H9 (cell line): ENCODE measurements around the gene NT5C. TPM values are rescaled to one million over a fixed set of nuclear protein-coding genes. Genes with fewer than 3 reads are reported as not detected.

ENCODE experiments used
- DNase-seq: peaks from one replicate; pipeline ENCODE4 v3.0.0-alpha.2; 2017
- H2AFZ ChIP-seq: one replicate; pipeline ENCODE4 v1.6.1; 2013; ENCODE audit warnings: mild to moderate bottlenecking, low read length, control low read depth, moderate library complexity
- H2AK5ac ChIP-seq: 2 replicates; pipeline ENCODE4 v1.6.1; 2013; ENCODE audit warnings: low read length, control low read depth, mixed read lengths; ENCODE audit not compliant: insufficient read length
- H2BK120ac ChIP-seq: one replicate; pipeline ENCODE4 v1.6.1; 2013; ENCODE audit warnings: low read depth, mild to moderate bottlenecking, low read length, control low read depth, inconsistent platforms; ENCODE audit not compliant: poor library complexity, severe bottlenecking
- H2BK12ac ChIP-seq: 2 replicates; pipeline ENCODE4 v1.6.1; 2013; ENCODE audit warnings: low read length, control low read depth, mixed read lengths, low read depth; ENCODE audit not compliant: insufficient read length
- H2BK15ac ChIP-seq: 2 replicates; pipeline ENCODE4 v1.6.1; 2013; ENCODE audit warnings: low read depth, low read length, control low read depth
- H2BK20ac ChIP-seq: one replicate; pipeline ENCODE4 v1.6.1; 2013; ENCODE audit warnings: low read depth, mild to moderate bottlenecking, low read length, control low read depth, inconsistent platforms; ENCODE audit not compliant: poor library complexity, severe bottlenecking
- H2BK5ac ChIP-seq: 2 replicates; pipeline ENCODE4 v1.6.1; 2013; ENCODE audit warnings: low read length, control low read depth, mixed read lengths; ENCODE audit not compliant: insufficient read length
- H3K14ac ChIP-seq: 2 replicates; pipeline ENCODE4 v1.6.1; 2013; ENCODE audit warnings: low read length, control low read depth; ENCODE audit not compliant: insufficient read depth
- H3K18ac ChIP-seq: 2 replicates; pipeline ENCODE4 v1.6.1; 2013; ENCODE audit warnings: low read depth, mild to moderate bottlenecking, mixed read lengths, low read length, control low read depth; ENCODE audit not compliant: insufficient read length
- H3K23ac ChIP-seq: 2 replicates; pipeline ENCODE4 v1.6.1; 2013; ENCODE audit warnings: low read length, control low read depth, mixed read lengths, low read depth; ENCODE audit not compliant: insufficient read length
- H3K23me2 ChIP-seq: 2 replicates; pipeline ENCODE4 v1.6.1; 2013; ENCODE audit warnings: low read depth, mild to moderate bottlenecking, mixed read lengths, low read length, control low read depth; ENCODE audit not compliant: insufficient read length, poor library complexity, severe bottlenecking
- H3K27ac ChIP-seq: 2 replicates; pipeline ENCODE4 v1.5.1; 2013; ENCODE audit warnings: low read length, control low read depth, mixed read lengths, low read depth; ENCODE audit not compliant: insufficient read length
- H3K27me3 ChIP-seq: 2 replicates; pipeline ENCODE4 v1.6.1; 2013; ENCODE audit warnings: low read length, control low read depth, inconsistent platforms; ENCODE audit not compliant: insufficient read depth
- H3K4ac ChIP-seq: 2 replicates; pipeline ENCODE4 v1.6.1; 2013; ENCODE audit warnings: low read depth, mild to moderate bottlenecking, control low read depth, inconsistent platforms, low read length, moderate library complexity
- H3K4me1 ChIP-seq: 2 replicates; pipeline ENCODE4 v1.6.1; 2013; ENCODE audit warnings: low read length, control low read depth, inconsistent platforms; ENCODE audit not compliant: insufficient read depth
- H3K4me2 ChIP-seq: 2 replicates; pipeline ENCODE4 v1.6.1; 2013; ENCODE audit warnings: low read length, control low read depth, mixed read lengths; ENCODE audit not compliant: insufficient read length, insufficient read depth
- H3K56ac ChIP-seq: 2 replicates; pipeline ENCODE4 v1.6.1; 2013; ENCODE audit warnings: low read depth, mild to moderate bottlenecking, mixed read lengths, low read length, control low read depth; ENCODE audit not compliant: insufficient read length
- H3K79me1 ChIP-seq: 2 replicates; pipeline ENCODE4 v1.6.1; 2013; ENCODE audit warnings: low read depth, mild to moderate bottlenecking, moderate library complexity, low read length, control low read depth, inconsistent platforms; ENCODE audit not compliant: insufficient read depth, poor library complexity, severe bottlenecking
- H3K79me2 ChIP-seq: 2 replicates; pipeline ENCODE4 v1.6.1; 2013; ENCODE audit warnings: low read length, control low read depth, inconsistent platforms; ENCODE audit not compliant: insufficient read depth
- H3K9ac ChIP-seq: 2 replicates; pipeline ENCODE4 v1.6.1; 2013; ENCODE audit warnings: low read length, control low read depth, mixed read lengths; ENCODE audit not compliant: insufficient read length; ENCODE audit errors: extremely low read depth
- H3K9me3 ChIP-seq: one replicate; pipeline ENCODE4 v1.6.1; 2013; ENCODE audit warnings: low read depth, low read length, inconsistent platforms; ENCODE audit not compliant: control insufficient read depth
- H3T11ph ChIP-seq: one replicate; pipeline ENCODE4 v1.6.1; 2013; ENCODE audit warnings: mild to moderate bottlenecking, low read length, control low read depth, inconsistent platforms
- H4K20me1 ChIP-seq: one replicate; pipeline ENCODE4 v1.6.1; 2013; ENCODE audit not compliant: control insufficient read depth, insufficient read length, insufficient read depth
- H4K5ac ChIP-seq: 2 replicates; pipeline ENCODE4 v1.6.1; 2013; ENCODE audit warnings: low read depth, mild to moderate bottlenecking, mixed read lengths, low read length, control low read depth; ENCODE audit not compliant: insufficient read length
- H4K8ac ChIP-seq: replicated peaks from 2 replicates; pipeline ENCODE4 v1.6.1; 2013; ENCODE audit warnings: low read length, control low read depth, mixed read lengths, low read depth; ENCODE audit not compliant: insufficient read length
- H4K91ac ChIP-seq: 2 replicates; pipeline ENCODE4 v1.6.1; 2013; ENCODE audit warnings: low read depth, mild to moderate bottlenecking, moderate library complexity, mixed read lengths, low read length, control low read depth; ENCODE audit not compliant: insufficient read length
- H3K27ac Mint-ChIP-seq, 3 experiments: 2 replicates in 2 of 3; 3 replicates in 1 of 3; pipeline ENCODE4 v1.8.0; 2020 to 2021; ENCODE audit warnings: mixed read lengths in 3 of 3, mild to moderate bottlenecking in 1 of 3, moderate library complexity in 1 of 3
- H3K27me3 Mint-ChIP-seq: 2 replicates; pipeline ENCODE4 v1.8.0; 2021; ENCODE audit warnings: low read depth, mild to moderate bottlenecking, moderate library complexity, mixed read lengths
- H3K36me3 Mint-ChIP-seq, 3 experiments: 2 replicates in 2 of 3; 3 replicates in 1 of 3; pipeline ENCODE4 v1.8.0; 2020 to 2021; ENCODE audit warnings: low read depth in 3 of 3, mixed read lengths in 3 of 3; ENCODE audit not compliant: insufficient read depth in 1 of 3
- H3K4me1 Mint-ChIP-seq, 2 experiments: 2 replicates each; pipeline ENCODE4 v1.8.0; 2020; ENCODE audit warnings: mixed read lengths in 2 of 2
- H3K4me3 Mint-ChIP-seq, 2 experiments: 2 replicates in 1 of 2; 3 replicates in 1 of 2; pipeline ENCODE4 v1.8.0; 2020 to 2021; ENCODE audit warnings: mild to moderate bottlenecking in 2 of 2, mixed read lengths in 2 of 2, moderate library complexity in 1 of 2
- H3K9me3 Mint-ChIP-seq, 2 experiments: 2 replicates in 1 of 2; 3 replicates in 1 of 2; pipeline ENCODE4 v1.8.0; 2020; ENCODE audit warnings: mild to moderate bottlenecking in 2 of 2, mixed read lengths in 2 of 2, moderate library complexity in 1 of 2
- CTCF ChIP-seq: fragments of 200-600 bp; sonication (generic); conservative IDR thresholded peaks from 3 replicates; pipeline ENCODE4 v1.8.0; 2021; ENCODE audit warnings: antibody characterized with exemption, mild to moderate bottlenecking
- WGBS: extraction: QIAGEN DNeasy Blood & Tissue Kit; methylation state at CpG from one replicate; pipeline ENCODE4 v1.1.7; 2013; ENCODE audit warnings: missing lambda C conversion rate, low lambda C conversion rate, mixed read lengths; ENCODE audit not compliant: insufficient read length; ENCODE audit errors: extremely low coverage; 5-methylcytosine and 5-hydroxymethylcytosine counted together
- total RNA-seq: library from RNA; stranded (reverse); gene quantifications from 2 replicates; pipeline ENCODE4 v1.2.1, GENCODE V29; 2021

Gene NT5C
- total RNA-seq, 1 experiment from 2014 or later, result 77.7 TPM

- Histone ChIP-seq H3K56ac (no peak overlapping the region), H3K4me1 (no peaks in the 10 kb centered on the region), H3K4me2 (no peak overlapping the region), H3K27me3 (no peaks in the 10 kb centered on the region), H3K18ac (no peak overlapping the region), H4K91ac (no peak overlapping the region), H2AFZ (no peak overlapping the region), H3K79me2 (no peaks in the 10 kb centered on the region), H2BK12ac (no peak overlapping the region), H2BK15ac (no peak overlapping the region), H2BK5ac (no peak overlapping the region), H2AK5ac (no peak overlapping the region), H3K4ac (no peak overlapping the region), H4K5ac (no peak overlapping the region), H3K27ac (no peak overlapping the region), H4K8ac (peak overlapping the region; percentile 4), H3K14ac (no peak overlapping the region), H4K20me1 (peaks cover 4% of the 10 kb centered on the region), H3K9ac (no peak overlapping the region), H3K23ac (no peak overlapping the region), H3K23me2 (peaks cover 8% of the 10 kb centered on the region), H2BK120ac (no peak overlapping the region), H2BK20ac (no peak overlapping the region), H3T11ph (no peak overlapping the region), H3K9me3 (no peaks in the 10 kb centered on the region), H3K79me1 (no peaks in the 10 kb centered on the region)
- DNase-seq, result no peak
- no peaks in the 10 kb centered on the region; the same call in 1 of the 2 replicates for H3K27me3 Mint-ChIP-seq
- peak overlapping the region; percentile 14 to 64; a peak in 4 of 5 replicates for H3K4me3 Mint-ChIP-seq
- no peaks in the 10 kb centered on the region for H3K9me3 Mint-ChIP-seq
- no peak for TF ChIP-seq CTCF
- H3K36me3 Mint-ChIP-seq, result peaks cover 6 to 20% (median 17%) of the 10 kb centered on the region in 3 experiments
- H3K4me1 Mint-ChIP-seq, result peaks cover 12 to 17% of the 10 kb centered on the region in 2 experiments
- no CpG with 5 or more reads among the region's 9 CpGs for WGBS
- peak overlapping the region in 1 of 3 experiments; percentile 44; a peak in 1 of 7 replicates for H3K27ac Mint-ChIP-seq
Observed at GRCh38 chr17:75129576-75129975, 2.0 kb downstream of the NT5C start.
